Stomach (tissue), 9 donors: ENCODE results near the gene EFCAB5. TPM values are rescaled to one million over a fixed set of nuclear protein-coding genes. Genes with fewer than 3 reads are reported as not detected.
"Not testable (repeated sequence)": the region's sequence is repeated elsewhere in the genome, so short reads cannot be mapped to it uniquely, and the experiment has no call there.

Source experiments
- DNase-seq, 2 donors: peaks; one replicate each; pipeline versions ENCODE4 v3.0.0 to v3.0.0-alpha.2; 2013 to 2019
- H3K27ac ChIP-seq, 5 donors: fragments of 200-600 bp in 4 of 5; sonication (generic) in 4 of 5; one replicate each; pipeline ENCODE4 v1.5.1; 2013 to 2019; ENCODE audit warnings: mild to moderate bottlenecking in 1 of 5, moderate library complexity in 1 of 5
- H3K27me3 ChIP-seq, 3 donors: fragments of 200-600 bp; sonication (generic); one replicate each; pipeline ENCODE4 v1.5.1; 2017 to 2019; ENCODE audit warnings: mixed run types in 1 of 3
- H3K36me3 ChIP-seq, 4 donors: fragments of 200-600 bp; sonication (generic); 1 replicate in 3 of 4; 2 replicates in 1 of 4; pipeline ENCODE4 v1.5.1; 2016 to 2019
- H3K4me1 ChIP-seq, 4 donors: fragments of 200-600 bp; sonication (generic); one replicate each; pipeline ENCODE4 v1.5.1; 2016 to 2019
- H3K4me3 ChIP-seq, 4 donors: fragments of 200-600 bp; sonication (generic) in 3 of 4; one replicate each; pipeline ENCODE4 v1.5.1; 2016 to 2019; ENCODE audit warnings: mild to moderate bottlenecking in 1 of 4
- H3K9me3 ChIP-seq, 4 donors: fragments of 200-600 bp; sonication (generic); one replicate each; pipeline ENCODE4 v1.5.1; 2016 to 2019
- CTCF ChIP-seq, 7 experiments: fragments of 450-650 bp in 4 of 7; fragments of 200-600 bp in 3 of 7; sonication (generic) in 3 of 7; IDR thresholded peaks; one replicate each; pipeline ENCODE4 v1.5.1; 2016 to 2019; ENCODE audit warnings: antibody characterized with exemption in 7 of 7, control low read depth in 2 of 7, mild to moderate bottlenecking in 1 of 7
- EP300 ChIP-seq: sonication (generic); formaldehyde crosslinking; IDR thresholded peaks from one replicate; pipeline ENCODE4 v1.6.1; 2017; ENCODE audit warnings: antibody characterized with exemption
- POLR2A ChIP-seq, 4 donors: fragments of 450-650 bp; IDR thresholded peaks; one replicate each; pipeline ENCODE4 v1.6.1; 2016; ENCODE audit warnings: antibody characterized with exemption in 4 of 4, control low read depth in 2 of 4, mild to moderate bottlenecking in 1 of 4, moderate library complexity in 1 of 4
- POLR2AphosphoS5 ChIP-seq, 3 donors: sonication (generic); formaldehyde crosslinking; IDR thresholded peaks; one replicate each; pipeline ENCODE4 v1.6.1; 2016; ENCODE audit warnings: antibody characterized with exemption in 3 of 3
- WGBS, 5 donors: extraction: QIAGEN DNeasy Blood & Tissue Kit in 3 of 5; methylation state at CpG; one replicate each; pipeline versions ENCODE4 v1.1.5 to v1.1.7; 2013 to 2018; 5-methylcytosine and 5-hydroxymethylcytosine counted together
- intact Hi-C: fragments of 100-400 bp; cut with DNase I; formaldehyde crosslinking; loops from one replicate; pipeline ENCODE4 v1.15.1; 2023; ENCODE audit warnings: low total_unique reads
- polyA plus RNA-seq, 3 donors: library from polyadenylated mRNA; stranded (reverse); fragments of 200-250 nt; gene quantifications; one replicate each; pipeline ENCODE4 v1.2.3, GENCODE V29; 2013
- total RNA-seq, 5 donors: library from RNA; depleted of rRNA; stranded (reverse); fragments of >200 nt; gene quantifications; one replicate each; pipeline versions ENCODE4 v1.1.0 to v1.2.3, GENCODE V29; 2014 to 2016
- donor health status: healthy with polysubstance abuse.
- donor health status: Bipolar disorder and iron deficiency.
- donor health status: healthy.

Gene EFCAB5
- total and polyA plus RNA-seq, 8 donors = 0.05 to 2.8 (median 1.4) TPM; not detected in 4

- H3K4me1 ChIP-seq = peaks cover 4 to 19% (median 13%) of the 10 kb centered on the region in 4 donors
- no peaks in the 10 kb centered on the region for H3K27me3 ChIP-seq
- intact Hi-C loops = no loop called here
- peak; percentile 65 to 73 for DNase-seq
- H3K9me3 ChIP-seq = no peaks in the 10 kb centered on the region
- H3K27ac ChIP-seq = peak overlapping the region in 1 of 5 donors; percentile 10
- no peaks in the 10 kb centered on the region for H3K36me3 ChIP-seq
- H3K4me3 ChIP-seq = no peak overlapping the region
- TF ChIP-seq POLR2AphosphoS5 (IDR thresholded peaks at IDR 0.05) = peak in 1 of 3 donors; percentile 16
- TF ChIP-seq POLR2A (IDR thresholded peaks at IDR 0.05) = no peak
These were observed 171.8 kb downstream of the EFCAB5 start for GRCh38 chr17:30113213-30113612.

- WGBS, 5 donors = 8 to 12% (median 10%) methylated on average over 10 of the region's 10 CpGs
- no peaks in the 10 kb centered on the region for H3K27me3 ChIP-seq
- TF ChIP-seq POLR2AphosphoS5 (IDR thresholded peaks at IDR 0.05) (no peak), EP300 (no peak), CTCF (IDR thresholded peaks at IDR 0.05) (no peak), POLR2A (IDR thresholded peaks at IDR 0.05) (no peak)
- intact Hi-C loops = no loop called here
- H3K36me3 ChIP-seq = peaks cover 0 to 23% (median 20%) of the 10 kb centered on the region in 4 donors
- H3K27ac ChIP-seq = peak overlapping the region; percentile 93 to 96 (median 95)
- H3K4me3 ChIP-seq = peak overlapping the region; percentile 47 to 63 (median 61)
- H3K9me3 ChIP-seq = no peaks in the 10 kb centered on the region
- no peak for DNase-seq
- H3K4me1 ChIP-seq = peaks cover 4 to 45% (median 37%) of the 10 kb centered on the region in 4 donors
These were observed 174.9 kb downstream of the EFCAB5 start for GRCh38 chr17:30116345-30116660.

DNA sequence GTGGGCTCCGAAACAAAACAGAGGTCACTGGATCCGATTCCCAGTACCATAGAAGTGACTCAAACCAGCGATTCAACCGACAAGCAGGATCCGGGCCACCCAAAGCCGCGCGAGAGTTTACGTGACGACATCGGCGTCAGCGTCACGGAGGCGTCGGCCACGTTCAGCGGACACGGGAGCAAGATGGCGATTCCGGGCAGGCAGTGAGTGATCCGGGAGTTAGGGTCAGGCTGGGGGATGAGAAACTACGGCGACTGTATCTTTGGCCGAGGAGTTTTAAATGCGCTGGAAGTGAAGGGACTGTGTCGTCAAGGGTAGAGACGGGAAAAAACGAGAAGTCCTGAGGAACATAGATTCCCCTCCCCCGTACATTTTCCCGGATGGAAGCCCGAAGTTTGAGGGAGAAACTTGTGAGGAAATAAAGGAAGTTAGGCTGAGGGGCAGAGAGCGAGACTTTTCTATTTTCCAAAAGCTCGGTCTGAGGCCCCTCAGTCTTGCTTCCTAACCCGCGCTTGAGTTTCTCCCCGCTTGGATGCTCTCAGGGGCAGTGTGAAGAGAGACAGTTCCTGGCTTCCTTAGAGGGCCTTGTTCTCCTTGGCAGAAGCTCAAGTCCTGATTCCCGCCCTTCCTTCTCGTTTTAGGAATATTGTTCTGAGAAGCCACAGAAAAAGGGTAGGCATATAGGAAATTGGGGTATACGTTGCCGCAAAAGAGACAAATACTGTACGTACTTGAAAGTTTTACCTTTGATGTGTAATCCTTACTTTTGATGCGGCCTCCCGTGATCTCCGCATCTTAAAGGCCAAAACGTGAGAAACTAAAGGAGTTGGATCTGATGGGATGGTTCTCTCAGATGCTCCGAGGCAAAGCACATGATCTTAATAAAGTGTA is 175.5 kb downstream of the EFCAB5 start, which contains the start of gene NSRP1:
Gene NSRP1, plus strand, starts transcription at position 156 of the 891 bp plus-strand sequence. Its CDS starts 28 bp downstream, at position 184.
- peaks cover 5 to 29% (median 25%) of the 10 kb centered on the region in 4 donors for H3K36me3 ChIP-seq
- no peaks in the 10 kb centered on the region for H3K9me3 ChIP-seq
- H3K4me3 ChIP-seq = peak within 1 kb of the TSS; percentile 47 to 63 (median 61)
- peak; percentile 95 to 99 for DNase-seq
- intact Hi-C loops = no loop called here
- TF ChIP-seq POLR2AphosphoS5 (IDR thresholded peaks at IDR 0.05) (peak; percentile 97 to 99 (median 99)), CTCF (IDR thresholded peaks at IDR 0.05) (no peak), POLR2A (IDR thresholded peaks at IDR 0.05) (peak in 2 of 4 donors; percentile 88 to 97)
- H3K4me1 ChIP-seq = peaks cover 4 to 45% (median 39%) of the 10 kb centered on the region in 4 donors
- 0 to 1% (median 0%) methylated on average over 42 to 47 of the region's 47 CpGs for WGBS, 5 donors
- no peaks in the 10 kb centered on the region for H3K27me3 ChIP-seq
- peak within 1 kb of the TSS; percentile 93 to 96 (median 95) for H3K27ac ChIP-seq

- TF ChIP-seq CTCF (IDR thresholded peaks at IDR 0.05) = no peak
- no peak for TF ChIP-seq POLR2A (IDR thresholded peaks at IDR 0.05)
- TF ChIP-seq POLR2AphosphoS5 (IDR thresholded peaks at IDR 0.05) = no peak
- TF ChIP-seq EP300 = no peak
- no peaks in the 10 kb centered on the region for H3K27me3 ChIP-seq
- H3K36me3 ChIP-seq = peaks cover 5 to 33% (median 30%) of the 10 kb centered on the region in 4 donors
- intact Hi-C loops = no loop called here
- H3K27ac ChIP-seq = peak overlapping the region in 4 of 5 donors; percentile 93 to 96 (median 95)
- H3K4me1 ChIP-seq = peaks cover 4 to 49% (median 39%) of the 10 kb centered on the region in 4 donors
- WGBS, 5 donors = 25 to 35% (median 27%) methylated on average over 5 of the region's 5 CpGs
- peak in 1 of 2 donors; percentile 41 for DNase-seq
- H3K9me3 ChIP-seq = no peaks in the 10 kb centered on the region
- peak overlapping the region; percentile 47 to 63 (median 61) for H3K4me3 ChIP-seq
These were observed 176.2 kb downstream of the EFCAB5 start for GRCh38 chr17:30117675-30118081.

GRCh38 chr17:30118635-30119034 is 177.2 kb downstream of the EFCAB5 start:
- H3K36me3 ChIP-seq = peaks cover 5 to 43% (median 37%) of the 10 kb centered on the region in 4 donors
- H3K27me3 ChIP-seq, H3K4me3 ChIP-seq, H3K9me3 ChIP-seq, intact Hi-C loops, DNase-seq: not testable (repeated sequence)
- peak overlapping the region in 1 of 5 donors; percentile 96 for H3K27ac ChIP-seq
- peaks cover 4 to 56% (median 43%) of the 10 kb centered on the region in 4 donors for H3K4me1 ChIP-seq
- WGBS, 5 donors = 81 to 99% (median 94%) methylated on average over 7 of the region's 7 CpGs
